Common myeloid progenitor, CD34-positive (primary cell): ENCODE measurements around the gene PBXIP1.

Experiments used
- CTCF ChIA-PET: fragments of 350-600 bp; sonication (Branson Sonifier 250); formaldehyde crosslinking; loops from one replicate; lab custom pipeline; 2021; ENCODE audit warnings: antibody characterized with exemption; lab: Charles Lee
- POLR2A ChIA-PET: fragments of 350-600 bp; sonication (Branson Sonifier 250); formaldehyde crosslinking; loops from one replicate; lab custom pipeline; 2021; ENCODE audit warnings: antibody characterized with exemption; lab: Charles Lee
- DNase-seq, 3 donors: peaks; one replicate each; pipeline versions ENCODE4 v3.0.0 to v3.0.0-alpha.2; 2013
- H3K27ac ChIP-seq, 2 experiments: 1 replicate in 1 of 2; 2 replicates in 1 of 2; pipeline ENCODE4 v1.7.0; 2013; ENCODE audit warnings: inconsistent platforms in 2 of 2, low read length in 2 of 2, mild to moderate bottlenecking in 2 of 2, low read depth in 1 of 2, moderate library complexity in 1 of 2; ENCODE audit not compliant: severe bottlenecking in 2 of 2, insufficient read depth in 1 of 2, poor library complexity in 1 of 2
- H3K27me3 ChIP-seq, 5 experiments: replicated peaks in 2 of 5; 1 replicate in 3 of 5; 2 replicates in 2 of 5; pipeline versions ENCODE4 v1.6.1 to v1.7.0; 2013; ENCODE audit warnings: low read length in 4 of 5, mild to moderate bottlenecking in 2 of 5, moderate library complexity in 2 of 5, inconsistent platforms in 1 of 5; ENCODE audit not compliant: insufficient read depth in 5 of 5, control insufficient read depth in 4 of 5
- H3K36me3 ChIP-seq, 4 experiments: 1 replicate in 2 of 4; 2 replicates in 2 of 4; pipeline versions ENCODE4 v1.6.1 to v1.7.0; 2013; ENCODE audit warnings: low read length in 3 of 4, control low read depth in 1 of 4, mild to moderate bottlenecking in 1 of 4; ENCODE audit not compliant: control insufficient read depth in 4 of 4, insufficient read depth in 4 of 4
- H3K4me1 ChIP-seq, 4 experiments: 1 replicate in 3 of 4; 2 replicates in 1 of 4; pipeline versions ENCODE4 v1.6.1 to v1.7.1; 2013; ENCODE audit warnings: low read length in 3 of 4, mild to moderate bottlenecking in 3 of 4, control low read depth in 1 of 4, inconsistent platforms in 1 of 4, moderate library complexity in 1 of 4; ENCODE audit not compliant: control insufficient read depth in 4 of 4, insufficient read depth in 4 of 4; ENCODE audit errors: control extremely low read depth in 1 of 4
- H3K4me3 ChIP-seq, 7 experiments: 1 replicate in 4 of 7; 2 replicates in 3 of 7; pipeline versions ENCODE4 v1.5.1 to v1.7.0; 2013; ENCODE audit warnings: mild to moderate bottlenecking in 7 of 7, low read length in 6 of 7, moderate library complexity in 6 of 7, inconsistent platforms in 2 of 7, low read depth in 2 of 7, control low read depth in 1 of 7; ENCODE audit not compliant: insufficient read depth in 4 of 7, control insufficient read depth in 1 of 7; ENCODE audit errors: extremely low read depth in 1 of 7
- H3K9me3 ChIP-seq, 5 experiments: 1 replicate in 4 of 5; 2 replicates in 1 of 5; pipeline versions ENCODE4 v1.6.1 to v1.7.1; 2013; ENCODE audit warnings: low read length in 4 of 5, mild to moderate bottlenecking in 2 of 5, inconsistent platforms in 1 of 5, low read depth in 1 of 5, moderate library complexity in 1 of 5; ENCODE audit not compliant: control insufficient read depth in 4 of 5, insufficient read depth in 2 of 5; ENCODE audit errors: control extremely low read depth in 1 of 5
- WGBS: methylation state at CpG from one replicate; pipeline ENCODE4 v1.1.5; 2013; ENCODE audit not compliant: insufficient coverage; 5-methylcytosine and 5-hydroxymethylcytosine counted together

The PBXIP1 gene

DNA sequence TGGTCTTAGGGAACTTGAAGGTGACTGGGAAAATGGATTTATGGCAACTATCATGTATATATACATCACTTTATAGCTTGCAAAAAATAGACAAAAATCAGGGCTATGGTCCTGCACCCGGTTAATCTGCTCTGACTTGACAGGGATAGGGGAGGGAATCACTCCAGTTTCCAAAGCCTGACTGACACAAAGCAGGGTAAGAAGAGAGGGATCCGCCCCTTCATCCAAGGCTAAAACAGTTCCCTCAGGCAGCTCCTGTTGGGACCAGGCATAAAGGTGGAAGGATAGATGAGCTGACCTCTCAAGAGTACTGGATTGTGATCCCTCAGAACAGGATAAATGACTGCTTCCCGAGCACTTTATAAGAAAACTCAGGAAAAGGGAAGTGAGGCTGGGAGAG, 1.4 kb downstream of the PBXIP1 start:
- Histone ChIP-seq H3K27ac (peak overlapping the region; percentile 100), H3K9me3 (no peaks in the 10 kb centered on the region), H3K36me3 (peaks cover 0 to 49% (median 28%) of the 10 kb centered on the region in 4 experiments), H3K27me3 (no peaks in the 10 kb centered on the region), H3K4me1 (peaks cover 22 to 69% (median 61%) of the 10 kb centered on the region in 4 experiments), H3K4me3 (peak overlapping the region in 6 of 7 experiments; percentile 21 to 92 (median 82))
- no peak for DNase-seq
- 81% methylated on average over 2 of the region's 3 CpGs for WGBS
- POLR2A ChIA-PET = interaction anchor here (1.4 to 2.5 kb wide), 5 partner anchors 9 to 63 kb away, joined by 3 to 17 read pairs (median 6); partner anchors contain the start of genes CKS1B and PMVK
- CTCF ChIA-PET = interaction anchor here (1.0 to 5.2 kb wide), 12 partner anchors 11 to 401 kb away, joined by 3 to 49 read pairs (median 4); no protein-coding TSS in a partner anchor

DNA sequence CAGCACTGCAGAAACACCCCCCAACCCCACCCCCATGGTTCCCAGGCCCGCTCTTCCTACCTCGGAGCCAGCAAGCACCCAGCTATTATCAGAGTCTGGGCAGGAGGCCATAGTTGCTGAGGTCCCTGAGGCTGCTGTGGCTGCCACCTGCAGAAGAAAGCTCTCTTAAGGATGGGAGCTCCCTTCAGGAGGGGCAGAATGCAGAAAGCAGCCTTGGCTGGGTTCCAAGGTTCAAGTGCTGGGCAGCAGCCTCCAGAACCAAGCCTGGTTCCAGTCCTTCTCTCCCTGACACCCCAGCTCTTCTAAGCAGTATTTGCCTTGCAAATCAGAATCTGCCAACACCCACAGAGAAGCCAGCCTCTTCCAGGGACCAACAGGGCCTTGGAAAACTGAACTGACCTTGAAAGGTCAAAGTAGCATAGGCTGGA, 2.3 kb downstream of the PBXIP1 start:
- Histone ChIP-seq H3K4me3 (peak overlapping the region in 5 of 7 experiments; percentile 8 to 92 (median 82)), H3K4me1 (peaks cover 22 to 68% (median 60%) of the 10 kb centered on the region in 4 experiments)
- WGBS = 94% methylated on average over 2 of the region's 2 CpGs

DNA sequence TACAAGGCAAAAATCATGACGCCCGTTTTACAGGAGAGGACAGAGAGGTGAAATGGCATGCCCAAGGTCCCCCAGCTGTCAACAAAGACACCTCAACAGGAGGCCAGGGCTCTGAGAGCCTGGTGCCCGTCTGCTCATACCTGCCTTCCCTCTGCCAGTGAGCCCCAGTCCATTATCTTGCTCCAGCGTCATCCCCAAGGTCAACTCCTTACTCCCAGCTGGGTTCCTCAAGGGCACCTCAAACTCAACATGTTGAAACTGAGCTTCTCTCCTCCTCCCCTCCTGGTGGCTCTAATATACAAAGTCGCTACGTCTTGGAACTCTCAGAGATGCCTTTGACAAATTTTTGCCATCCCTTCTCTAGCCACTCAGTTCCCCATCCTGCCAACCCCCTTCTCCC, 3.2 kb downstream of the PBXIP1 start:
- 83% methylated on average over 6 of the region's 6 CpGs for WGBS
- no peaks in the 10 kb centered on the region for H3K27me3 ChIP-seq
- ChIA-PET POLR2A (interaction anchor here (0.8 to 2.1 kb wide), 3 partner anchors 8 to 47 kb away, joined by 4 to 11 read pairs (median 7); partner anchors contain the start of gene PYGO2), CTCF (interaction anchor here (0.7 to 1.8 kb wide), 7 partner anchors 9 to 63 kb away, joined by 3 to 7 read pairs (median 4); partner anchors contain the start of genes LENEP and PYGO2)
- no peaks in the 10 kb centered on the region for H3K9me3 ChIP-seq
- peak overlapping the region; percentile 100 for H3K27ac ChIP-seq
- peak overlapping the region in 4 of 7 experiments; percentile 81 to 92 (median 86) for H3K4me3 ChIP-seq
- peaks cover 7 to 48% (median 26%) of the 10 kb centered on the region in 4 experiments for H3K36me3 ChIP-seq
- no peak for DNase-seq
- H3K4me1 ChIP-seq = peaks cover 22 to 68% (median 60%) of the 10 kb centered on the region in 4 experiments

More for the DNA sequence above, 2.3 kb downstream of the PBXIP1 start:
- Histone ChIP-seq H3K36me3 (peaks cover 3 to 47% (median 25%) of the 10 kb centered on the region in 4 experiments), H3K27me3 (no peaks in the 10 kb centered on the region), H3K27ac (peak overlapping the region; percentile 100), H3K9me3 (no peaks in the 10 kb centered on the region)
- DNase-seq = no peak
- ChIA-PET POLR2A (interaction anchor here (2.1 kb wide), 1 partner anchor 9 kb away, joined by 11 read pairs; no protein-coding TSS in a partner anchor), CTCF (interaction anchor here (1.1 to 4.0 kb wide), 4 partner anchors 41 to 378 kb away, joined by 3 to 49 read pairs (median 6); no protein-coding TSS in a partner anchor)

DNA sequence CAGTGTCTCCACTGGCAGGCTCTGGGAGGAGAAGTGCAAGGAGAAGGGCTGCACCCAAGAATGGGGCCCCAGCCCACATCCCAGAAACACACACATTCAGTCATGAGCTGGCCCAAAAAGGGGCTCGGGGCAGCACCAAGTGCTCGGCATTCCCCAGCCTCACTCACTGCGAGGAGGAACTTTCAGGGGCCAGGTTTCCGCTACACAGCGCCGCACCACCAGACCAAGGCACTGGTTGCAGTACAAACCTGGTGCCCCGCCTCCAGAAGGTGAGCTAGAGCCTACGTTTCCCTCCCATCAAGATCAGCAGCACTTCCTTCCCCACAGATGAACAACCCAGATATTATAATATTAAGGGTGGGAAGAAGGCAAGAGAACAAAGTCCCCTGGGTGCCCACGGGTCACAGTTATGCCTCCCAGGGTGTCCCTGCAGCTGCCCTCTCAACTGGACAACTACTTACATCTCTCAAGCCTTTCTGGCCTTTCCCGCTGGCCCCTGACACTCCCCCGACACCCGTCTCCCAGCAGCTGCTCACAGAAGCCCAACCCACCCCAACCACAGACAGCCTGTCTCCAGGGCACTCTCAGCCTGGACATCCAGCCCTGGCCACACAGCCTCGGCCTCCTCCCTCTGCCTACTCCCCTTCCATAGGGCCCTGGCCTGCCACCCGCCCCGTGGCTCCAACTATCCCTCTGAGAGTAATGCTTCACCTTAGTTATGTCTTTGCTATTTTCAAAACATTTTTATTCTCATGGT, 3.8 kb downstream of the PBXIP1 start:
- ChIA-PET CTCF (interaction anchor here (0.7 to 1.9 kb wide), 13 partner anchors 8 to 393 kb away, joined by 3 to 7 read pairs (median 3); partner anchors contain the start of genes LENEP and PYGO2), POLR2A (interaction anchor here (0.8 to 2.1 kb wide), 3 partner anchors 7 to 48 kb away, joined by 4 to 11 read pairs (median 7); partner anchors contain the start of gene PYGO2)
- DNase-seq = peak; percentile 32 to 70 (median 66)
- WGBS = 17% methylated on average over 8 of the region's 15 CpGs
- Histone ChIP-seq H3K27ac (peak overlapping the region; percentile 100), H3K4me3 (peak overlapping the region in 6 of 7 experiments; percentile 26 to 92 (median 82)), H3K4me1 (peaks cover 22 to 69% (median 58%) of the 10 kb centered on the region in 4 experiments), H3K27me3 (no peaks in the 10 kb centered on the region), H3K9me3 (no peaks in the 10 kb centered on the region), H3K36me3 (peaks cover 10 to 53% (median 29%) of the 10 kb centered on the region in 4 experiments)

DNA sequence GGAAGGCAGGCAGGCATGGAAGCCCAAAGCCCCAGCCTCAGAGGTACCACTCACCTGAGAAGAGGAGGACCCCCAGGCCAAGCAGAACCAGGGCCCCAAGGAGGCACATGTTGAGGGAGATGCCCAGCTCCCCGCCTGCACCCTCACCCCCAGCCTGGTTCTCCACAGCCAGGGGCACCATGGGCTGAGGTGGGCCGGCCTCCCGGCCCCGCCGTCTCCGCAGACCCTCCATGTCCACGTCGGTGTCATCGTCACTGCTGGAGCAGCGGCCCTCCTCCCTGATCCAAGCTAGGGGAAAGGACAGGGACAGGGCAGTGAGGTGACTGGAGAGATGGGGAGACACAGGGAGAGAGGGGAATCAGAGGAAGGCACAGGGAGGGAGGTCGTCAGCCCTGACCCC, 7.8 kb downstream of the PBXIP1 start:
- ChIA-PET CTCF (interaction anchor here (0.9 to 1.3 kb wide), 4 partner anchors 46 to 86 kb away, joined by 3 to 5 read pairs (median 4); partner anchors contain the start of gene LENEP), POLR2A (interaction anchor here (1.3 kb wide), 1 partner anchor 26 kb away, joined by 3 read pairs; no protein-coding TSS in a partner anchor)
- H3K9me3 ChIP-seq = no peaks in the 10 kb centered on the region
- H3K4me1 ChIP-seq = peaks cover 8 to 60% (median 53%) of the 10 kb centered on the region in 4 experiments
- no peaks in the 10 kb centered on the region for H3K27me3 ChIP-seq
- no peak overlapping the region for H3K4me3 ChIP-seq
- WGBS = 96% methylated on average over 10 of the region's 11 CpGs
- H3K36me3 ChIP-seq = peaks cover 21 to 73% (median 45%) of the 10 kb centered on the region in 4 experiments
- no peak for DNase-seq
- peak overlapping the region in 1 of 2 experiments; percentile 53 for H3K27ac ChIP-seq

DNA sequence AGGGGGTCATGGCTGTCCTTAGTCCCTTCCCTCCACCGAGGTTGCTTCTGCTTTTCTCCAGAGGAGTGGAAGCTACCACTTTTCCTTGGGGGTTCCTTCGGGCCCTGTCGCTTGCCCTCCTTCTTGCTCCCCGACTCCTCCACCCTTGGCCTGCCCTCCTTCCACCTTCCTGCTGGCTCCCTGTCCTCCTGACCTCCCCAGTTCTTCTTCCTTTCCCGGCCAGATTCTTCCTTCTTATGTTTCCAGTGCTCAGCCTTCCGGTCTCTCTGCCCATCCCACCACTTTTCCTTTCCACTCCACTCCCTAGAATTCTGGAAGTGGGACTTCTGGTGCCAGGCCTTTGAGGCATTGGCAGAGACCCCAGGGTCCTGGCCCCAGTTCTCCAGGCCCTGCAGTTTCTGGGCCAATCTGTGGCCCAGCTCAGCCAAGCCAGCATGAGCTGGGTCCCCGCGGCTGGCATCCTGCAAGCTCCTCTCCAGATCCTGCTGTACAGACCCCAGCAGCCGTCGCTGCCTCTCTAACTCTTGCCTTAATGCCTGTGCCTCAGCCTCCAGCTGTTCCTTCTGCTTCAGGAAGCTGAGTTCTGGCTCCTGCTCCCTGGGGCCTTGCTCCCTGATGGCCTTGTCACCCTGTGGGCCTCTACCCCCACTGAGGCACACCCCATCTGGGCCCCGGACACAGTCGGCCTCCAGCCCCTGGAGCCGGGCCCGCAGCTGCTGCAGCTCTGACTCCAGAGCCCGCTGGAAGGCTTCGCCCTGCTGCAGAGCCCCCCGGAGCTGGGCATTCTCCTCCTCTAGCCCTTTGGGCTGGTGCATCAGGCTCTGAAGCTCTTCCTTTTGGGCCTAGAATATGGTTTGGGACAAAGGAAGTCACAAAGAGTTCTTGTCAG, 9.7 kb downstream of the PBXIP1 start:
- H3K9me3 ChIP-seq = no peaks in the 10 kb centered on the region
- H3K36me3 ChIP-seq = peaks cover 21 to 61% (median 44%) of the 10 kb centered on the region in 4 experiments
- H3K27me3 ChIP-seq = no peaks in the 10 kb centered on the region
- POLR2A ChIA-PET = interaction anchor here (1.7 to 3.7 kb wide), 3 partner anchors 7 to 15 kb away, joined by 7 to 17 read pairs (median 11); partner anchors contain the start of genes PBXIP1 and PYGO2
- WGBS = 97% methylated on average over 14 of the region's 17 CpGs
- peak overlapping the region in 1 of 2 experiments; percentile 55 for H3K27ac ChIP-seq
- peaks cover 10 to 60% (median 53%) of the 10 kb centered on the region in 4 experiments for H3K4me1 ChIP-seq
- H3K4me3 ChIP-seq = no peak overlapping the region
- no peak for DNase-seq
- CTCF ChIA-PET = interaction anchor here (0.6 to 1.6 kb wide), 9 partner anchors 11 to 482 kb away, joined by 3 to 6 read pairs (median 4); partner anchors contain the start of genes PYGO2 and SHC1
